ENCODE data around the gene WFDC8.
"Not testable (repeated sequence)": the region's sequence is repeated elsewhere in the genome, so short reads cannot be mapped to it uniquely, and the experiment has no call there.

WFDC8 gene

GRCh38 chr20:45579184-45579583 is at the start of gene WFDC8:
Gene WFDC8 (minus strand): TSS chr20:45579284. CDS start chr20:45579247, 37 bp downstream.
- DNase-seq (ENCODE audit: low spot score): no peak

- DNase-seq (ENCODE audit: low spot score): no peak
Observed at GRCh38 chr20:45626540-45626939, 47.5 kb upstream of the WFDC8 start.

GRCh38 chr20:45621593-45621992 is 42.5 kb upstream of the WFDC8 start:
- DNase-seq (ENCODE audit: low spot score): no peak

- no peak for DNase-seq (ENCODE audit: low spot score)
Observed at GRCh38 chr20:45617591-45617990, 38.5 kb upstream of the WFDC8 start.

- no peak for DNase-seq (ENCODE audit: low spot score)
Observed at GRCh38 chr20:45612314-45612713, 33.2 kb upstream of the WFDC8 start.

GRCh38 chr20:45611054-45611453 is 32.0 kb upstream of the WFDC8 start:
- peak; percentile 35 for DNase-seq (ENCODE audit: low spot score)

GRCh38 chr20:45607810-45608209 is 28.7 kb upstream of the WFDC8 start:
- DNase-seq (ENCODE audit: low spot score): no peak

GRCh38 chr20:45595235-45595634 is 16.2 kb upstream of the WFDC8 start:
- DNase-seq (ENCODE audit: low spot score): no peak

- DNase-seq (ENCODE audit: low spot score): no peak
Observed at GRCh38 chr20:45593498-45593897, 14.4 kb upstream of the WFDC8 start.

- peak; percentile 58 for DNase-seq (ENCODE audit: low spot score)
Observed at GRCh38 chr20:45592574-45593189, 13.6 kb upstream of the WFDC8 start.

- no peak for DNase-seq (ENCODE audit: low spot score)
Observed at GRCh38 chr20:45589725-45590124, 10.6 kb upstream of the WFDC8 start.

- no peak for DNase-seq (ENCODE audit: low spot score)
Observed at GRCh38 chr20:45588800-45589199, 9.7 kb upstream of the WFDC8 start.

GRCh38 chr20:45585986-45586385 is 6.9 kb upstream of the WFDC8 start:
- not testable (repeated sequence) for DNase-seq (ENCODE audit: low spot score)

- DNase-seq (ENCODE audit: low spot score): not testable (repeated sequence)
Observed at GRCh38 chr20:45584294-45584693, 5.2 kb upstream of the WFDC8 start.

GRCh38 chr20:45583502-45583901 is 4.4 kb upstream of the WFDC8 start:
- no peak for DNase-seq (ENCODE audit: low spot score)

GRCh38 chr20:45581702-45582101 is 2.6 kb upstream of the WFDC8 start:
- DNase-seq (ENCODE audit: low spot score): no peak

GRCh38 chr20:45578231-45578630 is 853 bp downstream of the WFDC8 start:
- DNase-seq (ENCODE audit: low spot score): no peak

- no peak for DNase-seq (ENCODE audit: low spot score)
Observed at GRCh38 chr20:45576995-45577394, 2.1 kb downstream of the WFDC8 start.

GRCh38 chr20:45575931-45576330 is 3.2 kb downstream of the WFDC8 start:
- no peak for DNase-seq (ENCODE audit: low spot score)

GRCh38 chr20:45569650-45570049 is 9.4 kb downstream of the WFDC8 start:
- not testable (repeated sequence) for DNase-seq (ENCODE audit: low spot score)

- DNase-seq (ENCODE audit: low spot score): no peak
Observed at GRCh38 chr20:45564760-45565276, 14.3 kb downstream of the WFDC8 start.

GRCh38 chr20:45555198-45555597 is 23.9 kb downstream of the WFDC8 start:
- DNase-seq (ENCODE audit: low spot score): no peak

GRCh38 chr20:45552456-45552855 is 26.6 kb downstream of the WFDC8 start:
- no peak for DNase-seq (ENCODE audit: low spot score)

GRCh38 chr20:45550765-45551164 is 28.3 kb downstream of the WFDC8 start:
- no peak for DNase-seq (ENCODE audit: low spot score)
